ENCODE measurements around the gene STEAP1B. TPM values are rescaled to one million over a fixed set of nuclear protein-coding genes. Genes with fewer than 3 reads are reported as not detected.

STEAP1B gene
- total and polyA plus RNA-seq, 2 of the 4 experiments (the other 2 are of a cell fraction), result 7.9 to 13.8 TPM

DNA sequence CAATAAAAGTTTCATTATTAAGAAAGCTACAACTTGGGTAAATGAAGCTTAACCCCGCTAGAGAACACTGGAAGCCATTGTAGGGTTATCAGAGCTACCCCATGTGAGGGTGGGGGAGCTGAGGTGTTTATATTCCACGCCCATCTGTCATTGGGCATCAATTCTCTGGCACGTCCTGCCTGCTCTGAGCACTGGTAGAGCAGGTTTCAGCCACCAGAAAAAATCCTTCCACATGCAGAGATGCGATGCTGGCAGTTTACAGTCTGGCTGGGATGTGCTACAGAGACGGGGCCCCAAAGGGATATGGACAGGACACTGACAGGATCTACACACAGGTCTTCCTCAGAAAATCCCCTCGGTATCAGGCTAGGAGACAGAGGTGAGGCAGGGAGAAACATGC is 127.1 kb downstream of the STEAP1B start:
- no peak overlapping the region for H2BK20ac ChIP-seq (ENCODE audit: low read depth, low read length)
- H3K4ac ChIP-seq (ENCODE audit: low read depth, low read length), result no peak overlapping the region
- no peak overlapping the region for H3K27ac ChIP-seq (ENCODE audit: insufficient read depth, low read length)
- no peak overlapping the region for H3K4me2 ChIP-seq (ENCODE audit: low read depth, low read length)
- H2AK9ac ChIP-seq (replicated peaks; ENCODE audit: low read depth, low read length, poor library complexity), result no peak overlapping the region
- peaks cover 6% of the 10 kb centered on the region for H3K27me3 ChIP-seq (ENCODE audit: control insufficient read depth, insufficient read depth, low read length)
- H3K56ac ChIP-seq (ENCODE audit: extremely low read depth, insufficient read depth, low read length), result no peak overlapping the region
- no peak overlapping the region for H3K9ac ChIP-seq (ENCODE audit: low read depth, low read length)
- H3K14ac ChIP-seq (replicated peaks; ENCODE audit: low read depth, low read length), result no peak overlapping the region
- no peak overlapping the region for H3K18ac ChIP-seq (ENCODE audit: low read depth, low read length)
- no peaks in the 10 kb centered on the region for H3K4me1 ChIP-seq (ENCODE audit: control insufficient read depth, insufficient read depth, low read length)
- H2AFZ ChIP-seq (replicated peaks; ENCODE audit: low read length, poor library complexity), result no peak overlapping the region
- H2BK15ac ChIP-seq (ENCODE audit: low read depth, low read length), result no peak overlapping the region
- no peak for DNase-seq
- no peak overlapping the region for H4K5ac ChIP-seq (ENCODE audit: low read depth, low read length)
- no TSS peak for BruUV-seq (replicated peaks)
- H3K4me3 ChIP-seq (ENCODE audit: insufficient read depth, low read depth, low read length), result no peak overlapping the region
- CTCF ChIA-PET, result interaction anchor here (0.6 kb wide), 1 partner anchor 244 kb away, joined by 3 read pairs; no protein-coding TSS in a partner anchor
- no peaks in the 10 kb centered on the region for H3K36me3 ChIP-seq (ENCODE audit: control insufficient read depth, insufficient read depth, low read length)
- dilution Hi-C loops (cut with HindIII; ENCODE audit: low sequenced_read_pairs, unreplicated experiment) (no loop called here), intact Hi-C loops (cut with micrococcal nuclease) (no loop called here), in situ Hi-C loops (cut with MboI; ENCODE audit: low sequenced_read_pairs) (no loop called here)
- H3K9me3 ChIP-seq (ENCODE audit: control insufficient read depth, insufficient read depth, low read length), result no peaks in the 10 kb centered on the region
- no peak for TF ChIP-seq POLR2A (IDR thresholded peaks at IDR 0.05; ENCODE audit: low read depth, low read length)
- no peak for TF ChIP-seq RFX5 (IDR thresholded peaks at IDR 0.05; ENCODE audit: low read depth, low read length)
- TF ChIP-seq RAD21 (IDR thresholded peaks at IDR 0.05; ENCODE audit: low read length), result no peak
- no peak for TF ChIP-seq FOS (IDR thresholded peaks at IDR 0.05; ENCODE audit: low read depth, low read length)
- no peak for TF ChIP-seq CEBPB (IDR thresholded peaks at IDR 0.05; ENCODE audit: low read depth, low read length)
- no peak for TF ChIP-seq SMC3 (IDR thresholded peaks at IDR 0.05; ENCODE audit: low read depth, low read length)
- TF ChIP-seq CHD1 (IDR thresholded peaks at IDR 0.05; ENCODE audit: low read depth, low read length), result no peak
- TF ChIP-seq MAZ (IDR thresholded peaks at IDR 0.05; ENCODE audit: borderline replicate concordance, low read depth, low read length), result no peak
- TF ChIP-seq, protein P1, sequence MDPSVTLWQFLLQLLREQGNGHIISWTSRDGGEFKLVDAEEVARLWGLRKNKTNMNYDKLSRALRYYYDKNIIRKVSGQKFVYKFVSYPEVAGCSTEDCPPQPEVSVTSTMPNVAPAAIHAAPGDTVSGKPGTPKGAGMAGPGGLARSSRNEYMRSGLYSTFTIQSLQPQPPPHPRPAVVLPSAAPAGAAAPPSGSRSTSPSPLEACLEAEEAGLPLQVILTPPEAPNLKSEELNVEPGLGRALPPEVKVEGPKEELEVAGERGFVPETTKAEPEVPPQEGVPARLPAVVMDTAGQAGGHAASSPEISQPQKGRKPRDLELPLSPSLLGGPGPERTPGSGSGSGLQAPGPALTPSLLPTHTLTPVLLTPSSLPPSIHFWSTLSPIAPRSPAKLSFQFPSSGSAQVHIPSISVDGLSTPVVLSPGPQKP (IDR thresholded peaks at IDR 0.05; ENCODE audit: borderline replicate concordance, low read depth, low read length), result no peak
- TF ChIP-seq RCOR1 (IDR thresholded peaks at IDR 0.05; ENCODE audit: insufficient replicate concordance, low read length), result no peak
- TF ChIP-seq MAFK (IDR thresholded peaks at IDR 0.05; ENCODE audit: low read depth, low read length), result no peak
- no peak for TF ChIP-seq NFE2L2 (IDR thresholded peaks at IDR 0.05; ENCODE audit: low read depth, low read length)
- TF ChIP-seq, protein P2, sequence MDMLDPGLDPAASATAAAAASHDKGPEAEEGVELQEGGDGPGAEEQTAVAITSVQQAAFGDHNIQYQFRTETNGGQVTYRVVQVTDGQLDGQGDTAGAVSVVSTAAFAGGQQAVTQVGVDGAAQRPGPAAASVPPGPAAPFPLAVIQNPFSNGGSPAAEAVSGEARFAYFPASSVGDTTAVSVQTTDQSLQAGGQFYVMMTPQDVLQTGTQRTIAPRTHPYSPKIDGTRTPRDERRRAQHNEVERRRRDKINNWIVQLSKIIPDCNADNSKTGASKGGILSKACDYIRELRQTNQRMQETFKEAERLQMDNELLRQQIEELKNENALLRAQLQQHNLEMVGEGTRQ (IDR thresholded peaks at IDR 0.05; ENCODE audit: low read depth, low read length), result no peak
- no peak for TF ChIP-seq BHLHE40 (IDR thresholded peaks at IDR 0.05; ENCODE audit: low read depth, low read length)
- H2AK5ac ChIP-seq (ENCODE audit: low read depth, low read length), result no peak overlapping the region
- no peak overlapping the region for H2BK5ac ChIP-seq (ENCODE audit: low read depth, low read length, poor library complexity, severe bottlenecking)
- no CpG with 5 or more reads among the region's 6 CpGs for WGBS, 2 experiments (ENCODE audit: extremely low coverage in 2 of 2, insufficient read length in 1 of 2)
- H3K9me1 ChIP-seq (ENCODE audit: insufficient read depth, low read length), result no peaks in the 10 kb centered on the region
- POLR2A ChIA-PET (ENCODE audit: unreplicated experiment), result no interaction called here
- no peak overlapping the region for H3K23ac ChIP-seq (ENCODE audit: low read depth, low read length)
- no peak overlapping the region for H4K91ac ChIP-seq (ENCODE audit: insufficient read depth, low read depth, low read length)
- no peak overlapping the region for H2BK120ac ChIP-seq (ENCODE audit: low read depth, low read length)
- no peaks in the 10 kb centered on the region for H4K20me1 ChIP-seq (ENCODE audit: insufficient read depth, low read length)
- H4K8ac ChIP-seq (ENCODE audit: low read depth in 2 of 2, low read length in 2 of 2), result no peak overlapping the region
- no peak for ATAC-seq (ENCODE audit: low read depth)
- H3K79me1 ChIP-seq (ENCODE audit: low read depth in 1 of 2, low read length in 2 of 2), result no peaks in the 10 kb centered on the region
